Suppressor macrophage treated with lipopolysaccharide for 4 hours (primary cell): Measurements from ENCODE around the gene CDS2.
"Not testable (repeated sequence)": the region's sequence is repeated elsewhere in the genome, so short reads cannot be mapped to it uniquely, and the experiment has no call there.

Experiments
- DNase-seq: peaks from one replicate; pipeline ENCODE4 v3.0.0-alpha.2; 2020

CDS2 gene

DNA sequence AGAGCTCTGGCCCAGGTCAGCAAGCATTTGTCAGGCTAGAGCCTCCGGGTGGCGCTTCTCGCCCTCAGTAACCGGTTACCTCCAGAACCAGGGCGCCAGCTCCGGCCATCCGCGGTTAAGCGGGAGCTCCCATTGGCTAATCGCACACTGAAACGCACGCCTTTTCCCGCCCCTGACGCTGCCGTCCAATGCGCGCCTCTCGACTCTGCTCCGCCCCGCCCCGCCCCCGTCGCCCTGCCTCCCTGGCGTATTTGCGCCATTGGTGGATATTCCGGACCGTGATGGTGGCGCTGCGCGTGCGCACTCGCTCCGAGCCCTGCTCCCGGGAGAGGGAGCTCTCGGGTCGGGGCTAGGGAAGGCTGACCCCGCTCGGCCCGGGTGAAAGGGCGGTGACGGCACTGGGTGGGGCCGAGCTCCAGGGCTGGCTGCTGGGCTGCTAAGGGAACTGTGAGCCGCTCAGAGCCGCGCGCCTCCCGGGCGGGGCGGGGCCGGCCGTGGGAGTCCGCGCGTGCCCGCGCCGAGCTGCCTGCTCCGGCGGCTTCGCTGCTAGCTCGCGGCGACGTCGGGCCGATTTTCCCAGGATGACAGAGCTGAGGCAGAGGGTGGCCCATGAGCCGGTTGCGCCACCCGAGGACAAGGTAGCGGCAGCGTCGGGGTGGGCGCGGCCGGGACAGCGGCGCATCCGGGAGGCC, at the start of gene CDS2:
TSS of gene CDS2 (plus strand) at position 497 of the 692 bp plus-strand sequence. CDS start at position 582, 85 bp downstream.
- DNase-seq: peak; percentile 100

DNA sequence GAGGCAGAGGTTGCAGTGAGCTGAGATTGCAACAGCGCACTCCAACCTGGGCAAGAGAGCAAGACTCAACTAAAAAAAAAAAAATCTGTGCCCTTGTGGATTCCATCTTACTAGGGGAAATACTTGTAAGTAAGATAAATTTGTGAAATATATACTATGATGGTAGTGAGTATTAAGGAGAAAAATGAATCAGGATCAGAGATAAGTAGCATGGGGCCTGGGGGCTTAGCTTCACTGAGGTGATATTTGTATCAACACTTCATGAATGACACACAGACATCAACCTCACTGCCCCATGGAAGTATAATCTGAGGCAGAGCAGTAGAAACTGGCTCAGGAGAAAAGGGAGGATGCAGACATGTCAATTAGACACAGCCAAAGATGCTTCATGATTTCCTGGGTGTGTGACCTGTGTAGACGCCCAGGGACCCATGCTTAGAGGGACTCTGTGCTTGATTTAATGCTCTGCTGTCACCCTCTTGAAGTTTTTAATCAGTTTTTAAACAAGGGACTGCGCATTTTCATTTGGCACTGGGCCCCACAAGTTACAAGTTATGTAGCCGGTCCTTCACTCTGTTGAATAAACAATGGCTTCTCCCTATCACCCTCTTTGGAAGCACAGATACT, 48.9 kb upstream of the CDS2 start:
- peak; percentile 31 for DNase-seq

- DNase-seq: peak; percentile 98
Measured at GRCh38 chr20:5078399-5078958, 48.3 kb upstream of the CDS2 start.

DNA sequence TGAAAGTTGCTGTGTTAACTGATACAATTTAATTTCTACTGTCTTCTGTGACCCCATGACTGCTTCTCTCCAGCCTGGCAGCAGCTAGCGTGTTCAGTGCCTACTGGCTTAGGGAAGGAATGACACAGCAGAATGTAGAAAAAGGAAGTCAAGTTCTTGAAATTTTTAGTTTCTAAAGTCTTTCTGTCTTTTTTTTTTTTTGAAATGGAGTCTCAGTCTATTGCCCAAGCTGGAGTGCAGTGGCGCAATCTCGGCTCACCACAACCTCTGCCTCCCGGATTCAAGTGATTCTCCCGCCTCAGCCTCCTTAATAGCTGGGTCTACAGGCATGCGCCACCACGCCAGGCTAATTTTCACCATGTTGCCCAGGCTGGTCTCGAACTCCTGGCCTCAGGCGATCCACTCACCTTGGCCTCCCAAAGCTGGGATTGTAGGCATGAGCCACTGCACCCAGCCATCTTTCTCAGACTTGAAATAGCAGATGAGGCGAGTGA, 46.4 kb upstream of the CDS2 start:
- peak; percentile 96 for DNase-seq

GRCh38 chr20:5085380-5085779, 41.4 kb upstream of the CDS2 start:
- peak; percentile 62 for DNase-seq

DNA sequence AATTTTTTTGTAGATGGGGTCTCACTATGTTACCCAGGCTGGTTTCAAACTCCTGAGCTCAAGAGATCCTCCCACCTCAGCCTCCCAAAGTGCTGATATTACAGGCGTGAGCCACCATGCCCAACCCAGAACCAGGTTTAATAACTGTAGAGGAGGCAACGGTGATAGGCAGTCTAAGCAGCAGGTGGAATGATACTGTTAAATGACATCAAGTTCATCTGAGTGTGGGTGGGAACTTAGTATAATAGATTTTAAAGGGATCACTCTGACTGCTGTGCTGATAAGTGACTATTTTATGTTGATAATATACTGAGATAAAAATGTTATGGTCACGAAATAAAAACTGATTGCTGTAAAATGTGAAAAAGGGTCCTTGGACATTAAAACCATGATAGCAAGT, 38.1 kb upstream of the CDS2 start:
- DNase-seq: no peak

DNA sequence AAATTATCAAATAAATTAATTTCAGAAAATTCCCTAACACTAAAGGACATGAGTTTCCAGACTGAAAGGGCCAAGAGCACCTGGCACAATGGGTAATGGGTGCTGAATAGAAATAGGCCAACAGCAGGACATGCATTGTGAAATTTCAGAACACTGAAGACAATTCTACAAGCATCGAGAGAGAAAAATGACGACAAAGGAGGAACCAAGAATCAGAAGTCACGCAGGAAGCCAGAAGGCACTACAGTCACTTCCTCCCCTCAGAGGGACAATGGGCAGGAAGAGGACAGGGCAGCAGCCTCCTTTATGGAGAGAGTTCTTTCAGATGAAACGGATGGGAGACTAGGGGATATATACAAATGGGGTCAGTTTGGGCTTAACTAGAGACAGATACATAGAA, 36.6 kb upstream of the CDS2 start:
- DNase-seq: peak; percentile 89

- DNase-seq: no peak
Measured at GRCh38 chr20:5091902-5092301, 34.9 kb upstream of the CDS2 start.

DNA sequence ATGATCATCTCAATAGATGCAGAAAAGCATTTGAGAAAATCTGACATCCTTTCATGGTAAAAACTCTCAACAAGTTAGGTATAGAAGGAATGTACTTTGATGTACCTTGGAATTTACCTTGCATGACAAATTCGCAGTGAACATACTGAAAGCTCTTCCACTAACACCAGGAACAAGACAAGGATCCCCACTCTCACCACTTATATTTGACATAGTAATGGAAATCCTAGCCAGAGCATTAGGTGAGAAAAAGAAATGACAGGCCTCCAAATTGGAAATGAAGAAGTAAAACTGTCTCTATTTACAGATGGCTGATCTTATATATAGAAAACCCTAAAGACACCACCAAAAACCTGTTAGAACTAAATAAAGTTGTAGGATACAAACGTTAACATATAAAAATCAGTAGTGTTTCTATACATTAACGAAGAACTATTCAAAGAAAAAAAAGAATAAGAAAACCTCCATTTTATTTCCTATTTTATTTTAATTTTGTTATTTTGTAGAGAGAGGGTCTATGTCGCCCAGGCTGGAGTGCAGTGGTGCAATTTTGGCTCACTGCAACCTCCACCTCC, 34.0 kb upstream of the CDS2 start:
- no peak for DNase-seq

DNA sequence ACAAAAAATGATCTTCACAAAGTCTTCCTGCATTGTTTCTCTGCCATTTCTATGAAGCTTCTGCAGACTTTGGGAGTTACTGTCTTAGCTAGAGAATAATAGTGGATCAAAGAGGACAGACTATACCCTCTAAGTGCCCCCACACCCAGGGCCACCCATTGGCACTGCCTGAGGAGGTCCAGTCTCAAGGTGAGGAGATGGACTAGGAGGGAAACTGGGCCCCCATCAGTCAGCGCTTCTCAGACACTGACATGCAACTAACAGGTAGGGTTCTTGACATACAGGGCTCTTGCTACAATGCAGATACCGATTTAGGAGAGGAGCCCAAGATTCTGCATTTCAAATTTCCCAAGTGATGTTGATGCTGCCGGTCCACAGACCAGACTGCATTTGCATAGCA, 31.4 kb upstream of the CDS2 start:
- no peak for DNase-seq

DNA sequence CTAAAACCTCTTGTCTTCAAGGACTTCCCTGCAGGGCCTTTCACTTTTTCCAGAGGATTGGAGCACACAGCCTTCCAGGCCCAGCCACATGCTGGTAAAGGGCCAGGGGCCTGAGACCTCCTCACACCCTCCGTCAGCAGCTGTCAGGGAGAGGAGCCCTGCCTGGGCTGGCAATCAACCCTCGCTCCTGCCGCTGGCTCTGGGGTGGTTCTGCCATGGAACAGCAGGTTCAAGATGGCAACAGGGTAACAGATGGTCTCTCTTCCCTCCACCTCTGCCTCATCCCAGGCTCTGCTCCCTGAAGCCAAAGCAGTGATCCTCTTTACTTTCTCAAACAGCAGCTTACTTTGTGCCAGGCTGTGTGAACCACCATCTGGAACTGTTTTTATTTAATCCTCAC, 30.9 kb upstream of the CDS2 start:
- DNase-seq: no peak

DNA sequence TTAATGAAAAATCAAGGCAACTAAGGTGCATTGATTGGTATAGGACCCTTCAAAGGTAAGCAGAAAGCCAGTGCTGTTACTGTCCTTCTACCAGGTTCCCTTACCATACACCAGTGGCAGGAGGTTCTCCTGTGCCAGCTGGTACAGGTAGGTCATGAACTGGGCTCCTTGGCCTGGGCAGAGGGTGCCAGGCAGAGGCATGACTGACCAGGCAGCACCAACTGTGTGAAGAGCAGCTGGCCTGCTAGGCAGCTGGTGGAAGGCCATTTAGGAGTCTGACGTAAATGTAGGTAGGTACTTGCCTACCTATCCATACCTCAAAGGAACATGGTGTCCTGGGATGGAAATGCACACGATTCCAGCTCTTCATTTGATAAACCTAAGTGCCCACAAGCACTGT, 30.3 kb upstream of the CDS2 start:
- DNase-seq: no peak

DNA sequence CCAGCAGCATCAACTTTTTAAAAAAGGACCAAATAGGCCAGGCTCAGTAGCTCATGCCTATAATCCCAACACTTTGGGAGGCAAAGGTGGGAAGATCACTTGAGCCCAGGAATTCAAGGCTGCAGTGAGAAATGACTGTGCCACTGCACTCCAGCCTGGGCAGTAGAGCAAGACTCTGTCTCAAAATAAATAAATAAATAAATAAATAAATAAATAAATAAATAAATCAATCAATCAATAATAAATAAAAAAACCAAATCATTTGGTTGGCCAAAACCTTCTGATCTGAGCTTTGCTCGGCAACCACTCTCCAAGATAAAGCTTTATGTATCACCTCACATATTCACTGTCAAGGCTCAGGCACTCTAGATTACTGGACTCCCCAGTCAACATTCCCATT, 27.8 kb upstream of the CDS2 start:
- not testable (repeated sequence) for DNase-seq

GRCh38 chr20:5099909-5100308, 26.9 kb upstream of the CDS2 start:
- DNase-seq: not testable (repeated sequence)

DNA sequence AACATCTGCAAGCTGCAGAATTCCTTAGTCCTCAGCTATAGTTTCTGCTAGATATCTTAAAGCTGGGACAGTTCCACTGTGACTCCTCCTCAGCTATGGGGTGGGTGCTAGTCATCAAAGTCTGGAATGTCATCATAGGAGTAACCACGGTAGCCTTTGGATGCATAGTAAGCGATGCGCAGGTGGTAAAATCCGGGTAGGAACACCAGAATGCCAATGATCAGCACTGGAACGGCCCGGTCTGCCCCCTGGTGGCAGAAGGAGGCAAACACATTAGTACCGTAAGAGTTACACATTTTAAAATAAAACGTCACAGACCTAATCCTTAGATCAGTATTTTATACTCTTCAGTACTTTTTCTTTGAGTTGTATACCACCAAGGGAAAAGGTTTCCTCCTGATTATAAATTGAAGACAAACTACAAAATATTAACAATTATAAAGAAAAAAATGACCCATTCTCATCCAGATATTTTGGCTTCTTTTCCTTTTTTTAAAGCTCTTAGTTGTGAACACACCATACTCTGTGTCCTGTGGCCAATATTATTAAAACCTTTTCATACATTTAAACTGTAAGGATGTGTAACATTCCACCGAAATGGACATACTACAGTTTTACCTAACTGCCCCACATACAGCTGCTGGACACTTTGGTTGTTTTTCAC, 26.0 kb upstream of the CDS2 start:
- DNase-seq: peak; percentile 80

GRCh38 chr20:5104479-5104878, 22.3 kb upstream of the CDS2 start:
- no peak for DNase-seq

- no peak for DNase-seq
Measured at GRCh38 chr20:5109276-5109675, 17.5 kb upstream of the CDS2 start.

GRCh38 chr20:5113615-5113986, 13.2 kb upstream of the CDS2 start:
- no peak for DNase-seq

DNA sequence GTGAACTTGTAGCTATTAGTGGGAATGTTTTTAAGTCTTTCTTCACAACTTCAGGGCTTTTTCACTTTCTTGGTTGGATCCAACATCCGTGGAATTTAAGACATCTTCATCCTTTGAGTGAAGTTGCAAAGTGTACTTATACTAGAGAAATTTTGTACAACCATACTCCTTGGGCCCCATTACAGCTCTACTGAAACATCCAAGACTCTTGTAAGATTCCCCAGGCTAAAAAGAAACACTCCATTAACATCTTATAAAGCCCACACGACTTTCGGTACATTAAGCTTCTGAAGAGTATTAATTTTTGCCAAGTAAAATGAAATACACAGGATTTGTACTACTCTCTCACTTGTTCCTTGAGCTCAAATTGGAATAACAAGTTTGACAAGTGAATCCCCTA, 12.4 kb upstream of the CDS2 start:
- no peak for DNase-seq

DNA sequence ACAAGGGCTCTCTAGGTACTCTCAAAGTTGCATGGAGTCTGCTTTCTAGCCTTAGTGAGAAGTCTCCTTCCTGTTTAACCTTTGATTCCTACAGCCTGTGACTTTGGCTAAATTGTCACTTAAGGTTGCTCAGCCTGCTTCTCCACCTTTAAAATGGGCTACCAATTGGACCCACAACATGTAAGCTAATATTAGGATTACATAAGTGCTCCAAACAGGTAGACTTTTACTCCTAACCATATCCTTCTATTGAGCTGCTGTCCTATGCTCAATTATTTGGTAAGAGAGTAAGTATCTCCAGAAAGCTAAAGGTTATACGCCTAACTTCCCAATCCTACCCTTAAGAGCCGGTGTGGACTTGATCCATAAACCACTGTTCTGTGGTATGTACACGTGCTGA, 9.9 kb upstream of the CDS2 start:
- no peak for DNase-seq

GRCh38 chr20:5118220-5119142, 8.3 kb upstream of the CDS2 start:
- DNase-seq: no peak

- DNase-seq: no peak
Measured at GRCh38 chr20:5119143-5119434, 7.7 kb upstream of the CDS2 start.
